Neutrophil (primary cell): ENCODE results near the gene AJAP1.
"Not testable (repeated sequence)": the region's sequence is repeated elsewhere in the genome, so short reads cannot be mapped to it uniquely, and the experiment has no call there.

ENCODE experiments used
- H3K27ac ChIP-seq: fragments of 200-600 bp; sonication (generic); 2 replicates; pipeline ENCODE4 v1.5.1; 2016; ENCODE audit warnings: mild to moderate bottlenecking, moderate library complexity
- H3K27me3 ChIP-seq: fragments of 200-600 bp; sonication (generic); 2 replicates; pipeline ENCODE4 v1.6.0; 2016; ENCODE audit warnings: mild to moderate bottlenecking
- H3K36me3 ChIP-seq: fragments of 200-600 bp; sonication (generic); 2 replicates; pipeline ENCODE4 v1.5.1; 2017
- H3K4me1 ChIP-seq, 2 experiments: fragments of 200-600 bp in 1 of 2; sonication (generic) in 1 of 2; 1 replicate in 1 of 2; 2 replicates in 1 of 2; pipeline versions ENCODE4 v1.5.1 to v1.6.1; 2013 to 2016; ENCODE audit warnings: low read depth in 1 of 2, low read length in 1 of 2, mild to moderate bottlenecking in 1 of 2, moderate library complexity in 1 of 2; ENCODE audit not compliant: control insufficient read depth in 1 of 2, insufficient read depth in 1 of 2
- H3K4me3 ChIP-seq, 2 experiments: fragments of 200-600 bp in 1 of 2; sonication (generic) in 1 of 2; 1 replicate in 1 of 2; 2 replicates in 1 of 2; pipeline ENCODE4 v1.5.1; 2013 to 2016; ENCODE audit warnings: low read depth in 1 of 2, low read length in 1 of 2, mild to moderate bottlenecking in 1 of 2, moderate library complexity in 1 of 2
- H3K9me3 ChIP-seq: fragments of 200-600 bp; sonication (generic); 2 replicates; pipeline ENCODE4 v1.5.1; 2016
- TF ChIP-seq, protein P1 (sequence below): fragments of 200-600 bp; sonication (generic); IDR thresholded peaks from 2 replicates; pipeline ENCODE4 v1.5.1; 2016; ENCODE audit warnings: antibody characterized with exemption

Gene AJAP1

DNA sequence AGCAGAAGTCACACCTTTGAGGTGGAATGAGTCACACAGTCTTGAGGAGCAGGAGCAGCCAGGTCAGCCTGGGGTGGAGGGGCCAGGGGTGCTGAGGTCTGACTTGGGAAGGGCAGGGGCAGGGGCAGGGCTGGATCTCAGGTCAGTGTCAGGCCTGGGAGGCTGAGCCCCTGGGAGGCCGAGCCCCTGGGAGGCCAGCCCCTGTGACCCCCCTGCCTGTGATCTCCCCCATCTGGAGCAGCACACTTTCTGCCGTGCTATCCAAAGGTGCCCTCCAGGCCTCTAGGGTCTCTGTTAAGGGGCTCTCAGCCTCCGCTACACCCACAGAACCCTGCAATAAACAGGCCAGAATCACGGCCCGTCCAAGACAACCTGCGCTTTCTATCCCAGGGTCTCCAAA lies 36.9 kb upstream of the AJAP1 start:
- no peaks in the 10 kb centered on the region for H3K27me3 ChIP-seq
- TF ChIP-seq, protein P1, sequence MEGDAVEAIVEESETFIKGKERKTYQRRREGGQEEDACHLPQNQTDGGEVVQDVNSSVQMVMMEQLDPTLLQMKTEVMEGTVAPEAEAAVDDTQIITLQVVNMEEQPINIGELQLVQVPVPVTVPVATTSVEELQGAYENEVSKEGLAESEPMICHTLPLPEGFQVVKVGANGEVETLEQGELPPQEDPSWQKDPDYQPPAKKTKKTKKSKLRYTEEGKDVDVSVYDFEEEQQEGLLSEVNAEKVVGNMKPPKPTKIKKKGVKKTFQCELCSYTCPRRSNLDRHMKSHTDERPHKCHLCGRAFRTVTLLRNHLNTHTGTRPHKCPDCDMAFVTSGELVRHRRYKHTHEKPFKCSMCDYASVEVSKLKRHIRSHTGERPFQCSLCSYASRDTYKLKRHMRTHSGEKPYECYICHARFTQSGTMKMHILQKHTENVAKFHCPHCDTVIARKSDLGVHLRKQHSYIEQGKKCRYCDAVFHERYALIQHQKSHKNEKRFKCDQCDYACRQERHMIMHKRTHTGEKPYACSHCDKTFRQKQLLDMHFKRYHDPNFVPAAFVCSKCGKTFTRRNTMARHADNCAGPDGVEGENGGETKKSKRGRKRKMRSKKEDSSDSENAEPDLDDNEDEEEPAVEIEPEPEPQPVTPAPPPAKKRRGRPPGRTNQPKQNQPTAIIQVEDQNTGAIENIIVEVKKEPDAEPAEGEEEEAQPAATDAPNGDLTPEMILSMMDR: no peak
- no peaks in the 10 kb centered on the region for H3K4me1 ChIP-seq
- no peak overlapping the region for H3K27ac ChIP-seq
- no peak overlapping the region for H3K4me3 ChIP-seq
- no peaks in the 10 kb centered on the region for H3K36me3 ChIP-seq
- H3K9me3 ChIP-seq: no peaks in the 10 kb centered on the region

DNA sequence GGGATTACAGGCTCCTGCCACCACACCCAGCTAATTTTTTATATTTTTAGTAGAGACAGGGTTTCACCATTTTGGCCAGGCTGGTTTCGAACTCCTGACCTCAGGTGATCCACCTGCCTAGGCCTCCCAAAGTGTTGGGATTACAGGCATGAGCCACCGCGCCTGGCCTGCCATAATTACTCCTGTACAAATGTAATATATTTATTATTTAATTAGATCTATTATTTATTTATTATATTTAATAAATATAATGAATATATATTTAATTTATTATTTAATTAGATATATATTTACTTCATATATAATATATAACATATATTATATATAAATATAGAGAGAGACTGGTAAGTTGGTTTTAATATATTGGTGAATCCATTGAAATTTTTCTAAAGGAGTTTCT lies 35.6 kb upstream of the AJAP1 start:
- H3K36me3 ChIP-seq, H3K27me3 ChIP-seq, H3K27ac ChIP-seq, H3K4me1 ChIP-seq, H3K9me3 ChIP-seq, H3K4me3 ChIP-seq: not testable (repeated sequence)

DNA sequence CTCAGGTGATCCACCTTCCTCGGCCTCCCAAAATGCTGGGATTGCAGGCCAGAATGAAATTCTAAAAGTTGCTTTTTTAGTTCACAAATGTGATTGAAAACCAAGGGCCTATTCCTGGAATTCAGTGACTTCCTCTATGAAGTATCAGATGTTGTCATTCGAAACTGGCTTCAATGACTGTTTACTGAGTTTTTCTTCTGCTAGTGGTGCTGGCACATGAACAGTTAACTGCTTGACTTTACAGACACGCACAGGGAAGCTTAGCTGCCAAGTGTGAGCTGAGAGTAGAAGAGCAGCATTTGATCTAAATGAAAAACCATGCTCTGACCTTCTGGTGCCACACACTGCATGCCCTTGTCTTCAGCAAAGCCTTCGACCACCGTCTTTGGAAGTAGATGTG lies 32.8 kb upstream of the AJAP1 start:
- H3K36me3 ChIP-seq: no peaks in the 10 kb centered on the region
- TF ChIP-seq, protein P1: no peak
- no peaks in the 10 kb centered on the region for H3K27me3 ChIP-seq
- H3K4me3 ChIP-seq: no peak overlapping the region
- no peaks in the 10 kb centered on the region for H3K9me3 ChIP-seq
- no peak overlapping the region for H3K27ac ChIP-seq
- H3K4me1 ChIP-seq: no peaks in the 10 kb centered on the region

DNA sequence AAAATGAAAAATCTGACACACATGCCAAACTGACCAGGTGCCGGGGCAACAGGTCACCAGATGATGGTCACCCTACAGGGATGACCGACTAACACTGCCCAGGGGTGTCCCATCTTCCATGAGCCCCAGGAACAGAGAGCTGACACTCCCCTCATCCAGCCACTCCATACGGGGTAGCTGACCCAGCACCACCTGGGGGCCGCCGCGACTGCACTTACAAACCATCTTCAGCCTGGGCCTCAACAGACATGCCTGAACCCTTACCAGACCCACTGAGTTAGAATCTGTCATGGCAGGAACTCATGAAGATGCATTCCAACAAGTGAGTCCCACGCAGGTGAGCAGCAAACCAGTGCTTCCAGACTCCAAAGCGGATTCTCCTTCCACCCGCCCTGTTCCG lies 31.6 kb upstream of the AJAP1 start:
- H3K4me3 ChIP-seq: no peak overlapping the region
- H3K27ac ChIP-seq: no peak overlapping the region
- TF ChIP-seq, protein P1: no peak
- no peaks in the 10 kb centered on the region for H3K4me1 ChIP-seq
- H3K36me3 ChIP-seq: no peaks in the 10 kb centered on the region
- no peaks in the 10 kb centered on the region for H3K27me3 ChIP-seq
- H3K9me3 ChIP-seq: no peaks in the 10 kb centered on the region

DNA sequence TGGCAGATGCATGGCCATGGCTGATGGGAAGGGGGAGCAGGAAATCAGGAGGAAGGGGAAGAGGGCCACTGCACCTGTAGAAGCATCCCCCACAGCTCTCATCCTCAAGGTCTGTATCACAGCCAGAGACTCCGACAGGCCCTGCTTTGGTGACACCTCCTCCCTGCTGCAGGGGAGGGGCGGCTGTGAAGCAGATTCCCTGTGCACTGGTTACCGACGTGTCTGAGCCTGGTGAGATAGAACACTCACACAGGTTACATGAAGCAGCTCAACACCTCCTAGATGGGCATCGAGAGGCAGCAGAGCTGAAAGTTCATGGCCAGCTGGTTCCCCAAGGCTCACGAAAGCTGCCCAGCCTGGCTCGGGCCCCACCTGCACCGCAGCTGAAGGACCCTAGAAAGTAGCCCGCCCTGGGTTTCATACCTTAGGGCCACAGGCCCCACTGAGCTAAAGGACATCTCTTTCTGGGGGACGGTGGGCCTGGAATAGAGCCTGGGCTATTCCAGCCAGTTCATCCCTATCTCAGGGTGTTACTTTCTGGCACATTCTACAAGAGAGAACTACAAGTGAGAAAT lies 30.2 kb upstream of the AJAP1 start:
- H3K27me3 ChIP-seq: no peaks in the 10 kb centered on the region
- no peak overlapping the region for H3K27ac ChIP-seq
- no peaks in the 10 kb centered on the region for H3K4me1 ChIP-seq
- TF ChIP-seq, protein P1: no peak
- H3K9me3 ChIP-seq: no peaks in the 10 kb centered on the region
- no peak overlapping the region for H3K4me3 ChIP-seq
- no peaks in the 10 kb centered on the region for H3K36me3 ChIP-seq

DNA sequence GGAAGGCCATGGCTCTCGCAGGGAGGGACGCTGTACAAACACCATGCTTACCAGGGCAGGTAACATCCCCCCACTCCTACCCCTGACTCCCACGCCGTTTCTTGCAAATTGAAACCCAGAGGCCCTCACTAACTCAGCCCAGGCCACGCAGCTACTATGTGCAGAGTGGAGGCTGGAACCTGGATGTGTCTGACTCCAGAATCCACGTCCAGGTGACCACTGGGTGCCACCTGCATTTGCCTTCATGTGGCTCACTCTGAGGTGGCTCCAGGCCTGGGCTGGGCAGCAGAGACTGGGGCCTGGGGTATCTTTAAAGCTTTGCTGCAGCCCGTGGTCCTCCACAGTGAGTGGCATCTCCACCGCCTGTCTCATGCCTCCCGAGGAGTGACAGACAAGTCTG lies 29.6 kb upstream of the AJAP1 start:
- H3K9me3 ChIP-seq: no peaks in the 10 kb centered on the region
- H3K27ac ChIP-seq: no peak overlapping the region
- no peaks in the 10 kb centered on the region for H3K36me3 ChIP-seq
- H3K4me3 ChIP-seq: no peak overlapping the region
- H3K4me1 ChIP-seq: no peaks in the 10 kb centered on the region
- TF ChIP-seq, protein P1: no peak
- H3K27me3 ChIP-seq: no peaks in the 10 kb centered on the region
